Neural cell (in vitro differentiated cells): ENCODE measurements around the gene MYOZ1.

Source experiments
- EP300 ChIP-seq: fragments of 450-650 bp; conservative IDR thresholded peaks from 2 replicates; pipeline ENCODE4 v1.6.1; 2014; ENCODE audit warnings: antibody characterized with exemption, mild to moderate bottlenecking, moderate library complexity; ENCODE audit not compliant: poor library complexity, severe bottlenecking
- EZH2 ChIP-seq: fragments of 200-600, 300-800 bp; shearing (Covaris generic), sonication (generic); IDR thresholded peaks from 2 replicates; pipeline ENCODE4 v1.6.1; 2014; ENCODE audit warnings: antibody characterized with exemption, low read length, borderline replicate concordance, mild to moderate bottlenecking; ENCODE audit not compliant: insufficient read depth, poor library complexity, severe bottlenecking
- POLR2AphosphoS5 ChIP-seq: IDR thresholded peaks from 2 replicates; pipeline ENCODE4 v1.6.1; 2012
- RAD21 ChIP-seq: fragments of 450-650 bp; conservative IDR thresholded peaks from 2 replicates; pipeline ENCODE4 v1.6.1; 2014; ENCODE audit warnings: antibody characterized with exemption, mild to moderate bottlenecking, moderate library complexity
- SMC3 ChIP-seq: fragments of 450-650 bp; conservative IDR thresholded peaks from 2 replicates; pipeline ENCODE4 v1.6.1; 2014; ENCODE audit warnings: antibody characterized with exemption, mild to moderate bottlenecking, moderate library complexity; ENCODE audit not compliant: poor library complexity
- TAF1 ChIP-seq: IDR thresholded peaks from 2 replicates; pipeline ENCODE4 v1.6.1; 2012; ENCODE audit warnings: low read depth
- TF ChIP-seq, protein P1 (sequence below): fragments of 450-650 bp; IDR thresholded peaks from 2 replicates; pipeline ENCODE4 v1.5.1; 2014; ENCODE audit warnings: antibody characterized with exemption, mild to moderate bottlenecking, moderate library complexity; ENCODE audit not compliant: poor library complexity, severe bottlenecking
- TF ChIP-seq, protein P2 (sequence below): IDR thresholded peaks from 2 replicates; pipeline ENCODE4 v1.6.1; 2012; ENCODE audit warnings: borderline replicate concordance

DNA sequence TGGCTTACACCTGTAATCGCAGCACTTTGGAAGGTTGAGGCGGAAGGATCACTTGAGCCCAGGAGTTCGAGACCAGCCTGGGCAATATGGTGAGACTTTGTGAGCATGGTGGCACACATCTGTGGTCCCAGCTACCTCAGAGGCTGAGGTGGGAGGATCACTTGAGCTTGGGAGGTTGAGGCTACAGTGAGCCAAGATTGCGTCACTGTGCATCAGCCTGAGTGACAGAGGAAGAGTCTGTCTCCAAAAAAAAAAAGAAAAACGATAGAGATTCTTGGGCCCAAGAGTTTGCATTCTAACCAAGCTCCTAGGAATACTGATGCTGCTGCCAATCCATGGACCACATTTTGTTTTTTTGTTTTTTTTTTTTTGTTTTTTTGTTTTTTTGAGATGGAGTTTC is 12.1 kb downstream of the MYOZ1 start:
- TF ChIP-seq, protein P1, sequence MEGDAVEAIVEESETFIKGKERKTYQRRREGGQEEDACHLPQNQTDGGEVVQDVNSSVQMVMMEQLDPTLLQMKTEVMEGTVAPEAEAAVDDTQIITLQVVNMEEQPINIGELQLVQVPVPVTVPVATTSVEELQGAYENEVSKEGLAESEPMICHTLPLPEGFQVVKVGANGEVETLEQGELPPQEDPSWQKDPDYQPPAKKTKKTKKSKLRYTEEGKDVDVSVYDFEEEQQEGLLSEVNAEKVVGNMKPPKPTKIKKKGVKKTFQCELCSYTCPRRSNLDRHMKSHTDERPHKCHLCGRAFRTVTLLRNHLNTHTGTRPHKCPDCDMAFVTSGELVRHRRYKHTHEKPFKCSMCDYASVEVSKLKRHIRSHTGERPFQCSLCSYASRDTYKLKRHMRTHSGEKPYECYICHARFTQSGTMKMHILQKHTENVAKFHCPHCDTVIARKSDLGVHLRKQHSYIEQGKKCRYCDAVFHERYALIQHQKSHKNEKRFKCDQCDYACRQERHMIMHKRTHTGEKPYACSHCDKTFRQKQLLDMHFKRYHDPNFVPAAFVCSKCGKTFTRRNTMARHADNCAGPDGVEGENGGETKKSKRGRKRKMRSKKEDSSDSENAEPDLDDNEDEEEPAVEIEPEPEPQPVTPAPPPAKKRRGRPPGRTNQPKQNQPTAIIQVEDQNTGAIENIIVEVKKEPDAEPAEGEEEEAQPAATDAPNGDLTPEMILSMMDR = no peak
- TF ChIP-seq EP300 (no peak), EZH2 (no peak), RAD21 (no peak), SMC3 (no peak), POLR2AphosphoS5 (no peak), TAF1 (no peak)
- TF ChIP-seq, protein P2, sequence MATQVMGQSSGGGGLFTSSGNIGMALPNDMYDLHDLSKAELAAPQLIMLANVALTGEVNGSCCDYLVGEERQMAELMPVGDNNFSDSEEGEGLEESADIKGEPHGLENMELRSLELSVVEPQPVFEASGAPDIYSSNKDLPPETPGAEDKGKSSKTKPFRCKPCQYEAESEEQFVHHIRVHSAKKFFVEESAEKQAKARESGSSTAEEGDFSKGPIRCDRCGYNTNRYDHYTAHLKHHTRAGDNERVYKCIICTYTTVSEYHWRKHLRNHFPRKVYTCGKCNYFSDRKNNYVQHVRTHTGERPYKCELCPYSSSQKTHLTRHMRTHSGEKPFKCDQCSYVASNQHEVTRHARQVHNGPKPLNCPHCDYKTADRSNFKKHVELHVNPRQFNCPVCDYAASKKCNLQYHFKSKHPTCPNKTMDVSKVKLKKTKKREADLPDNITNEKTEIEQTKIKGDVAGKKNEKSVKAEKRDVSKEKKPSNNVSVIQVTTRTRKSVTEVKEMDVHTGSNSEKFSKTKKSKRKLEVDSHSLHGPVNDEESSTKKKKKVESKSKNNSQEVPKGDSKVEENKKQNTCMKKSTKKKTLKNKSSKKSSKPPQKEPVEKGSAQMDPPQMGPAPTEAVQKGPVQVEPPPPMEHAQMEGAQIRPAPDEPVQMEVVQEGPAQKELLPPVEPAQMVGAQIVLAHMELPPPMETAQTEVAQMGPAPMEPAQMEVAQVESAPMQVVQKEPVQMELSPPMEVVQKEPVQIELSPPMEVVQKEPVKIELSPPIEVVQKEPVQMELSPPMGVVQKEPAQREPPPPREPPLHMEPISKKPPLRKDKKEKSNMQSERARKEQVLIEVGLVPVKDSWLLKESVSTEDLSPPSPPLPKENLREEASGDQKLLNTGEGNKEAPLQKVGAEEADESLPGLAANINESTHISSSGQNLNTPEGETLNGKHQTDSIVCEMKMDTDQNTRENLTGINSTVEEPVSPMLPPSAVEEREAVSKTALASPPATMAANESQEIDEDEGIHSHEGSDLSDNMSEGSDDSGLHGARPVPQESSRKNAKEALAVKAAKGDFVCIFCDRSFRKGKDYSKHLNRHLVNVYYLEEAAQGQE = no peak
